HepG2 (cell line): ENCODE data around the gene RAB29. TPM values are rescaled to one million over a fixed set of nuclear protein-coding genes. Genes with fewer than 3 reads are reported as not detected.

Experiments used
- ATAC-seq: fragments of 200-7000 bp; cut with Tn5 transposase; 3 replicates; pipeline ENCODE4 v1.9.1; 2020; ENCODE audit warnings: mild to moderate bottlenecking, moderate library complexity
- BruUV-seq: library from RNA; stranded (reverse); fragments of 400-500 nt; replicated peaks from 2 replicates; lab custom pipeline; 2021; lab: Mats Ljungman, UMichigan
- CTCF ChIA-PET: fragments of 300-600 bp; formaldehyde crosslinking; extraction: SDS; loops from one replicate; lab custom pipeline; 2021; ENCODE audit warnings: low total read pairs, inconsistent platforms, low intra/inter-chr PET ratio; lab: Yijun Ruan, JAX
- POLR2A ChIA-PET: fragments of 350-600 bp; sonication (Branson Sonifier 250); formaldehyde crosslinking; loops from one replicate; lab custom pipeline; 2020; ENCODE audit warnings: antibody characterized with exemption, inconsistent platforms; lab: Yijun Ruan, JAX
- DNase-seq: peaks from one replicate; pipeline ENCODE4 v3.0.0-alpha.2; 2015; ENCODE audit warnings: low spot score
- FAIRE-seq: peaks from 3 replicates; lab custom pipeline; 2011; peaks lifted over from hg19 to GRCh38; lab: Jason Lieb, UNC
- H2AFZ ChIP-seq: one replicate; pipeline ENCODE4 v1.6.1; 2011; ENCODE audit warnings: low read length, inconsistent platforms
- H3K27ac ChIP-seq: fragments of 300-600 bp; 3 replicates; pipeline ENCODE4 v1.8.0; 2011; ENCODE audit warnings: mixed run types, mild to moderate bottlenecking, mixed read lengths, low read length, inconsistent platforms; ENCODE audit not compliant: insufficient read depth; ENCODE audit errors: extremely low read length
- H3K27me3 ChIP-seq, 2 experiments: fragments of 200-600 bp in 1 of 2; 2 replicates in 1 of 2; 3 replicates in 1 of 2; pipeline versions ENCODE4 v1.6.0 to v1.8.0; 2011; ENCODE audit warnings: low read length in 2 of 2, mild to moderate bottlenecking in 2 of 2, moderate library complexity in 2 of 2, inconsistent platforms in 1 of 2; ENCODE audit not compliant: insufficient read depth in 2 of 2, control insufficient read depth in 1 of 2
- H3K36me3 ChIP-seq, 2 experiments: fragments of 200-600 bp in 1 of 2; replicated peaks in 1 of 2; 2 replicates in 1 of 2; 3 replicates in 1 of 2; pipeline versions ENCODE4 v1.5.1 to v1.8.0; 2011; ENCODE audit warnings: low read length in 2 of 2, inconsistent platforms in 1 of 2; ENCODE audit not compliant: insufficient read depth in 2 of 2, control insufficient read depth in 1 of 2
- H3K4me1 ChIP-seq: 2 replicates; pipeline ENCODE4 v1.5.1; 2012; ENCODE audit warnings: low read length, inconsistent platforms; ENCODE audit not compliant: insufficient read depth
- H3K4me2 ChIP-seq: 2 replicates; pipeline ENCODE4 v1.6.0; 2011; ENCODE audit warnings: low read depth, low read length, inconsistent platforms
- H3K4me3 ChIP-seq, 3 experiments: fragments of 200-600 bp in 1 of 3; sonication (generic), shearing (Covaris generic) in 1 of 3; replicated peaks in 1 of 3; 2 replicates each; pipeline ENCODE4 v1.5.1; 2011 to 2016; ENCODE audit warnings: low read length in 3 of 3, inconsistent platforms in 2 of 3, low read depth in 2 of 3, mild to moderate bottlenecking in 2 of 3, control low read depth in 1 of 3, mixed read lengths in 1 of 3; ENCODE audit not compliant: insufficient read depth in 1 of 3
- H3K79me2 ChIP-seq: one replicate; pipeline ENCODE4 v1.6.1; 2011; ENCODE audit warnings: low read length, inconsistent platforms; ENCODE audit not compliant: insufficient read depth
- H3K9ac ChIP-seq: 2 replicates; pipeline ENCODE4 v1.6.0; 2011; ENCODE audit warnings: mild to moderate bottlenecking, low read depth, low read length, inconsistent platforms; ENCODE audit not compliant: insufficient read depth
- H3K9me3 ChIP-seq: 2 replicates; pipeline ENCODE4 v1.5.1; 2012; ENCODE audit warnings: mild to moderate bottlenecking, low read length
- H4K20me1 ChIP-seq: 2 replicates; pipeline ENCODE4 v1.6.0; 2011; ENCODE audit warnings: inconsistent platforms, mild to moderate bottlenecking, low read length, moderate library complexity; ENCODE audit not compliant: insufficient read depth
- CHD4 ChIP-seq: fragments of 200-600 bp; sonication (generic); IDR thresholded peaks from 2 replicates; pipeline ENCODE4 v1.7.0; 2017; ENCODE audit warnings: mild to moderate bottlenecking, low read length, borderline replicate concordance
- NBN ChIP-seq: fragments of 450-650 bp; conservative IDR thresholded peaks from 2 replicates; pipeline ENCODE4 v1.6.1; 2017
- RFX3 ChIP-seq: IDR thresholded peaks from 2 replicates; pipeline ENCODE4 v1.6.1; 2016; ENCODE audit warnings: missing biosample characterization, missing genetic modification reagents
- SATB2 ChIP-seq: sonication (generic); formaldehyde crosslinking; IDR thresholded peaks from 2 replicates; pipeline ENCODE4 v1.5.0; 2020; ENCODE audit warnings: missing genetic modification reagents
- WGBS: methylation state at CpG from one replicate; pipeline ENCODE4 v1.1.6; 2017; ENCODE audit warnings: low lambda C conversion rate; 5-methylcytosine and 5-hydroxymethylcytosine counted together
- in situ Hi-C: cut with HindIII; loops from 2 replicates; pipeline ENCODE4 v1.10.0; 2017; ENCODE audit warnings: low pct_unique_long_range_greater_than_20kb; ENCODE audit not compliant: extremely low pct_ligation_motif_present
- intact Hi-C: fragments of 100-400 bp; cut with micrococcal nuclease; formaldehyde crosslinking; loops from one replicate; pipeline ENCODE4 v1.10.0; 2022; ENCODE audit not compliant: unreplicated experiment
- polyA plus RNA-seq, 8 experiments: library from polyadenylated mRNA; depleted of rRNA in 3 of 8; stranded (reverse) in 7 of 8; unstranded in 1 of 8; fragments of >200 nt; fragmentation: Illumina TruSeq in 4 of 8; extraction: Trizol in 4 of 8; gene quantifications; 2 replicates each; pipeline versions ENCODE4 v1.2.1 to v1.2.3, GENCODE V29; 2011 to 2016; ENCODE audit warnings: low read depth in 4 of 8, missing spikeins in 1 of 8, mixed read lengths in 1 of 8; ENCODE audit not compliant: insufficient read depth in 1 of 8
- total RNA-seq, 5 experiments: library from RNA; depleted of rRNA; stranded (reverse); fragments of >200 nt; fragmentation: Illumina TruSeq; extraction: Trizol; gene quantifications; 2 replicates each; pipeline ENCODE4 v1.2.3, GENCODE V29; 2016; ENCODE audit warnings: low read depth in 1 of 5
- TF ChIP-seq, protein P1 (sequence below): sonication (generic); formaldehyde crosslinking; IDR thresholded peaks from 2 replicates; pipeline ENCODE4 v1.4.0; 2020; ENCODE audit warnings: missing genetic modification reagents
- TF ChIP-seq, protein P2 (sequence below): sonication (generic); formaldehyde crosslinking; IDR thresholded peaks from 2 replicates; pipeline ENCODE4 v1.4.0; 2020; ENCODE audit warnings: missing genetic modification reagents
- TF ChIP-seq, protein P3 (sequence below): sonication (generic); formaldehyde crosslinking; IDR thresholded peaks from 2 replicates; pipeline ENCODE4 v1.5.0; 2020; ENCODE audit warnings: missing genetic modification reagents, mild to moderate bottlenecking, borderline replicate concordance

The RAB29 gene
- total and polyA plus RNA-seq, 2 of the 13 experiments (the other 11 are each of a cell fraction or from before 2014, with no cell fraction given) = 8.7 to 10.1 TPM

DNA sequence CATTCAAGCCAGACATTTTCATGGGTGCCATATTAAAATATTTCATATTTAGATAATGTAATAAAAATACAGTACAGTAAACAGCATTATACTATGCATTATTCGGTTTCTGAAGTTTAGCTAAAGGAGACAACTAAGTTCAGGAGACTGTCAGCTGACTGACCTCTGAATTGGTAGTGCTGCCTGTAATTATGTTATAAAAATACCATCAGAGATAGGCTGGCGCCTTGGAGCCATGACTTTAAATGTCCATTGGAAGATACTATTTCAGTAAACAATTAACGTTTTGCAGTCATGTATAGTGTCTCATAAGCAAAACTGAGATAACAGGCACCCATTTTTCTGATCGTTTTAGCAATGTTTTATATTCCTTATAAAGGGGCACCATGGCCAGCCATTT is 11.3 kb upstream of the RAB29 start:
- Histone ChIP-seq H3K9me3 (no peaks in the 10 kb centered on the region), H3K36me3 (no peaks in the 10 kb centered on the region), H4K20me1 (no peaks in the 10 kb centered on the region), H2AFZ (no peak overlapping the region), H3K79me2 (no peaks in the 10 kb centered on the region), H3K27ac (no peak overlapping the region), H3K4me3 (no peak overlapping the region), H3K27me3 (peaks cover 0 to 5% of the 10 kb centered on the region in 2 experiments; a peak in 2 of 5 replicates), H3K4me2 (no peak overlapping the region), H3K9ac (no peak overlapping the region), H3K4me1 (no peaks in the 10 kb centered on the region)
- BruUV-seq = no TSS peak
- ATAC-seq = no peak
- DNase-seq = no peak
- 18% methylated on average over 4 of the region's 4 CpGs for WGBS
- no peak for FAIRE-seq
- ChIA-PET CTCF (no interaction called here), POLR2A (no interaction called here)
- intact Hi-C loops (no loop called here), in situ Hi-C loops (no loop called here)
- no peak for TF ChIP-seq SATB2 (CRISPR knock-in tag)

DNA sequence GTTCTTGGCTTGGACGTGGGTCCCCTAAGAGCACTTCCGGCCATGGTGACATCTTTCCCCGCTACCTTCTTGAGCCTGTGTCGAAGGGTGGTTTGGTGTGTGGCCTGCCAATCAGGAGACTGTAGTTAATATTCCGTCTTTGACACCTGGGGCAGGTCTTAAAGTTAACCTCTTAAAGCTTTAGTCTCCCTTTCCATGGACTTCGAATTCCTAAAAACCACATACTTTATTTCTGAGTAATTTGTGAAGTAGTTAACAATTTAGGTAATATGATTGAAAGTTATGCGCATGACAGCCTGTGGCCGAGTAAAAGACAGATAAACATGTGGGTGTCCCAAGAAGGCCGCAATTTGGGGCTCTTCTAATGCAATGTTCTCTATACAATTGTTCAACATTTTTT is 10.2 kb upstream of the RAB29 start:
- TF ChIP-seq, protein P1, sequence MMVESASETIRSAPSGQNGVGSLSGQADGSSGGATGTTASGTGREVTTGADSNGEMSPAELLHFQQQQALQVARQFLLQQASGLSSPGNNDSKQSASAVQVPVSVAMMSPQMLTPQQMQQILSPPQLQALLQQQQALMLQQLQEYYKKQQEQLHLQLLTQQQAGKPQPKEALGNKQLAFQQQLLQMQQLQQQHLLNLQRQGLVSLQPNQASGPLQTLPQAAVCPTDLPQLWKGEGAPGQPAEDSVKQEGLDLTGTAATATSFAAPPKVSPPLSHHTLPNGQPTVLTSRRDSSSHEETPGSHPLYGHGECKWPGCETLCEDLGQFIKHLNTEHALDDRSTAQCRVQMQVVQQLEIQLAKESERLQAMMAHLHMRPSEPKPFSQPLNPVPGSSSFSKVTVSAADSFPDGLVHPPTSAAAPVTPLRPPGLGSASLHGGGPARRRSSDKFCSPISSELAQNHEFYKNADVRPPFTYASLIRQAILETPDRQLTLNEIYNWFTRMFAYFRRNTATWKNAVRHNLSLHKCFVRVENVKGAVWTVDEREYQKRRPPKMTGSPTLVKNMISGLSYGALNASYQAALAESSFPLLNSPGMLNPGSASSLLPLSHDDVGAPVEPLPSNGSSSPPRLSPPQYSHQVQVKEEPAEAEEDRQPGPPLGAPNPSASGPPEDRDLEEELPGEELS (CRISPR knock-in tag) = no peak
- no peak for TF ChIP-seq NBN
- no peak for TF ChIP-seq RFX3 (CRISPR knock-in tag)
- TF ChIP-seq, protein P2, sequence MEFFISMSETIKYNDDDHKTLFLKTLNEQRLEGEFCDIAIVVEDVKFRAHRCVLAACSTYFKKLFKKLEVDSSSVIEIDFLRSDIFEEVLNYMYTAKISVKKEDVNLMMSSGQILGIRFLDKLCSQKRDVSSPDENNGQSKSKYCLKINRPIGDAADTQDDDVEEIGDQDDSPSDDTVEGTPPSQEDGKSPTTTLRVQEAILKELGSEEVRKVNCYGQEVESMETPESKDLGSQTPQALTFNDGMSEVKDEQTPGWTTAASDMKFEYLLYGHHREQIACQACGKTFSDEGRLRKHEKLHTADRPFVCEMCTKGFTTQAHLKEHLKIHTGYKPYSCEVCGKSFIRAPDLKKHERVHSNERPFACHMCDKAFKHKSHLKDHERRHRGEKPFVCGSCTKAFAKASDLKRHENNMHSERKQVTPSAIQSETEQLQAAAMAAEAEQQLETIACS (CRISPR knock-in tag) = no peak
- no peak for TF ChIP-seq CHD4
- TF ChIP-seq, protein P3, sequence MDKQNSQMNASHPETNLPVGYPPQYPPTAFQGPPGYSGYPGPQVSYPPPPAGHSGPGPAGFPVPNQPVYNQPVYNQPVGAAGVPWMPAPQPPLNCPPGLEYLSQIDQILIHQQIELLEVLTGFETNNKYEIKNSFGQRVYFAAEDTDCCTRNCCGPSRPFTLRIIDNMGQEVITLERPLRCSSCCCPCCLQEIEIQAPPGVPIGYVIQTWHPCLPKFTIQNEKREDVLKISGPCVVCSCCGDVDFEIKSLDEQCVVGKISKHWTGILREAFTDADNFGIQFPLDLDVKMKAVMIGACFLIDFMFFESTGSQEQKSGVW = no peak

More for the DNA sequence above, 10.2 kb upstream of the RAB29 start:
- POLR2A ChIA-PET = interaction anchor here (0.7 kb wide), 1 partner anchor 297 kb away, joined by 3 read pairs; no protein-coding TSS in a partner anchor
- Histone ChIP-seq H3K79me2 (no peaks in the 10 kb centered on the region), H3K4me1 (no peaks in the 10 kb centered on the region), H3K4me2 (no peak overlapping the region), H2AFZ (no peak overlapping the region), H3K4me3 (no peak overlapping the region), H4K20me1 (no peaks in the 10 kb centered on the region), H3K9ac (no peak overlapping the region), H3K27ac (no peak overlapping the region), H3K36me3 (no peaks in the 10 kb centered on the region), H3K27me3 (peaks cover 0 to 5% of the 10 kb centered on the region in 2 experiments; a peak in 2 of 5 replicates), H3K9me3 (no peaks in the 10 kb centered on the region)
- intact Hi-C loops = no loop called here
- no peak for ATAC-seq
- FAIRE-seq = no peak
- DNase-seq = no peak
- WGBS = 61% methylated on average over 9 of the region's 9 CpGs
- in situ Hi-C loops = no loop called here
- CTCF ChIA-PET = no interaction called here
- BruUV-seq = no TSS peak
